Keratinocyte (primary cell): Measurements from ENCODE around the gene POLR2L. TPM values are rescaled to one million over a fixed set of nuclear protein-coding genes. Genes with fewer than 3 reads are reported as not detected.

Experiments used
- DNase-seq: peaks from one replicate; pipeline ENCODE4 v3.0.0-alpha.2; 2011; ENCODE audit warnings: low read depth, missing footprints, low spot score
- FAIRE-seq: peaks from 2 replicates; lab custom pipeline; 2011; peaks lifted over from hg19 to GRCh38; lab: Jason Lieb, UNC
- H2AFZ ChIP-seq: 2 replicates; pipeline ENCODE4 v1.6.0; 2012; ENCODE audit warnings: low read length, control low read depth, inconsistent platforms; ENCODE audit not compliant: control insufficient read depth
- H3K27ac ChIP-seq: 2 replicates; pipeline ENCODE4 v1.5.1; 2011; ENCODE audit warnings: low read length; ENCODE audit not compliant: control insufficient read depth, insufficient read depth
- H3K27me3 ChIP-seq: 3 replicates; pipeline ENCODE4 v1.6.0; 2011; ENCODE audit warnings: low read length; ENCODE audit not compliant: control insufficient read depth, insufficient read depth; ENCODE audit errors: extremely low read depth
- H3K36me3 ChIP-seq, 2 experiments: 2 replicates in 1 of 2; 3 replicates in 1 of 2; pipeline ENCODE4 v1.5.1; 2011; ENCODE audit warnings: low read length in 2 of 2, mild to moderate bottlenecking in 1 of 2; ENCODE audit not compliant: control insufficient read depth in 2 of 2, insufficient read depth in 2 of 2; ENCODE audit errors: extremely low read depth in 1 of 2
- H3K4me1 ChIP-seq: 3 replicates; pipeline ENCODE4 v1.5.1; 2011; ENCODE audit warnings: low read length; ENCODE audit not compliant: control insufficient read depth, insufficient read depth; ENCODE audit errors: extremely low read depth
- H3K4me2 ChIP-seq: 3 replicates; pipeline ENCODE4 v1.6.0; 2011; ENCODE audit warnings: low read depth, low read length; ENCODE audit not compliant: control insufficient read depth, insufficient read depth; ENCODE audit errors: extremely low read depth
- H3K4me3 ChIP-seq, 3 experiments: fragments of 200-600 bp in 1 of 3; sonication (generic) in 1 of 3; 2 replicates in 2 of 3; 3 replicates in 1 of 3; pipeline ENCODE4 v1.5.1; 2011 to 2016; ENCODE audit warnings: low read length in 3 of 3, mild to moderate bottlenecking in 3 of 3, control low read depth in 2 of 3, inconsistent platforms in 1 of 3, low read depth in 1 of 3, mixed read lengths in 1 of 3, mixed run types in 1 of 3, moderate library complexity in 1 of 3; ENCODE audit not compliant: control insufficient read depth in 2 of 3, insufficient read depth in 2 of 3; ENCODE audit errors: extremely low read depth in 1 of 3
- H3K79me2 ChIP-seq: 2 replicates; pipeline ENCODE4 v1.6.0; 2012; ENCODE audit warnings: low read length; ENCODE audit not compliant: control insufficient read depth, insufficient read depth
- H3K9ac ChIP-seq: 3 replicates; pipeline ENCODE4 v1.6.0; 2011; ENCODE audit warnings: low read length; ENCODE audit not compliant: control insufficient read depth, insufficient read depth; ENCODE audit errors: extremely low read depth
- H3K9me1 ChIP-seq: 3 replicates; pipeline ENCODE4 v1.6.0; 2011; ENCODE audit warnings: low read length; ENCODE audit not compliant: control insufficient read depth, insufficient read depth; ENCODE audit errors: extremely low read depth
- H3K9me3 ChIP-seq: 2 replicates; pipeline ENCODE4 v1.5.1; 2012; ENCODE audit warnings: low read depth, low read length; ENCODE audit not compliant: control insufficient read depth
- H4K20me1 ChIP-seq: 3 replicates; pipeline ENCODE4 v1.6.0; 2011; ENCODE audit warnings: low read length; ENCODE audit not compliant: control insufficient read depth, insufficient read depth; ENCODE audit errors: extremely low read depth
- EZH2 ChIP-seq: IDR thresholded peaks from one replicate; pipeline ENCODE4 v1.6.1; 2012; ENCODE audit warnings: inconsistent platforms, mild to moderate bottlenecking, low read length, moderate library complexity
- dilution Hi-C: fragments of 300-500 bp; cut with MboI; formaldehyde crosslinking; loops from one replicate; pipeline ENCODE4 v1.7.0; 2020; ENCODE audit warnings: low sequenced_read_pairs; ENCODE audit not compliant: extremely low pct_ligation_motif_present
- polyA plus RNA-seq, 5 experiments: library from polyadenylated mRNA; depleted of rRNA in 3 of 5; stranded (reverse) in 3 of 5; stranded (forward) in 1 of 5; unstranded in 1 of 5; fragments of >200 nt; gene quantifications; 1 replicate in 1 of 5; 2 replicates in 3 of 5; 3 replicates in 1 of 5; pipeline versions ENCODE4 v1.2.1 to v1.2.3, GENCODE V29; 2011 to 2012; ENCODE audit warnings: missing spikeins in 2 of 5, low read depth in 1 of 5, low replicate concordance in 1 of 5
- TF ChIP-seq, protein P1 (sequence below), 3 experiments: IDR thresholded peaks in 1 of 3; conservative IDR thresholded peaks in 1 of 3; optimal IDR thresholded peaks in 1 of 3; 2 replicates in 2 of 3; 3 replicates in 1 of 3; pipeline versions ENCODE3 to v1.5.1; 2011; ENCODE audit warnings: low read length in 3 of 3, mild to moderate bottlenecking in 3 of 3, moderate library complexity in 2 of 3, control low read depth in 1 of 3, inconsistent platforms in 1 of 3; ENCODE audit not compliant: insufficient read depth in 2 of 3; ENCODE audit errors: extremely low read depth in 1 of 3

Gene POLR2L
- polyA plus RNA-seq, 1 donor (not counting 4 experiments of a cell fraction or from before 2014, with no cell fraction given): 145 TPM

DNA sequence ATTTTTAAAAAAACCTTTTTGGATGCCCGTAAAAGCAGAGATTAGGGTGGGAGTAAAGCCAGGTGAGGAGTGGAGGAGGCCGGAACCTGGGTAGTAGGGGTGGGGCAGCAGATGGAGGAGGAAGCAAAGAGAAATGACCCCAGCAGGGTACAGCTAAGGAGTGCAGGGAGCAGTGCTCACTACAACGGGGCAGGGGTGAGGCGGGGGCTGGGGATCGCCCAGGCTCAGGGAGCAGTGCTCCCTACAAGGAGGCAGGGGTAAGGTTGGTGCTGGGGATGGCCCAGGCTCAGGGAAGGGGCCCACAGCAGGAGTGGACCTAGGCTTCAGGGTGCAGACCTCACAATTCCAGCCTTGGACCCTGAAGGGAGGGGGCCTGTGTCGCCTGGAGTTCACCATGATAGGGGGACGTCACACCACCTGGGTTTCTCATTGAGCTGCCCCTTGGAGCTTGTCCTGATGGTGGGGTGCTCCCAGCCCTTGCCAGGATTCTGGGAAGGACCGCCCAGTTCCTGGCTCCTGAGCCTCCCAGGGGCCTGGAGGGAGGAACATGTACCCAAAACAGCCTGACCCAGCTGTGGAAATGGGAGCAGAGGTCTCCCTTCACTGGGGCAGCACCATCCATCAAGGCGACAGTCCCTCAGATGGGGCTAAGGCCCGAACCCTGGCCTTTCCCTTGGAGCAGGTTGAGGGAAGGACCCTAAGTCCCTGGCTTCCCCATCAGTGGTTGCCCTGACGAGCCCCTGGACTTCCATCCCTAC is 26.5 kb downstream of the POLR2L start:
- peaks cover 29% of the 10 kb centered on the region for H3K4me1 ChIP-seq
- H3K27me3 ChIP-seq: no peaks in the 10 kb centered on the region
- DNase-seq (no peak), FAIRE-seq (no peak)
- H3K9ac ChIP-seq: no peak overlapping the region
- peaks cover 29 to 31% of the 10 kb centered on the region in 2 experiments for H3K36me3 ChIP-seq
- H3K79me2 ChIP-seq: peaks cover 19% of the 10 kb centered on the region
- H3K4me3 ChIP-seq: no peak overlapping the region
- peaks cover 3% of the 10 kb centered on the region for H3K9me1 ChIP-seq
- no peak overlapping the region for H3K4me2 ChIP-seq
- H3K9me3 ChIP-seq: no peaks in the 10 kb centered on the region
- TF ChIP-seq EZH2: no peak
- TF ChIP-seq, protein P1, sequence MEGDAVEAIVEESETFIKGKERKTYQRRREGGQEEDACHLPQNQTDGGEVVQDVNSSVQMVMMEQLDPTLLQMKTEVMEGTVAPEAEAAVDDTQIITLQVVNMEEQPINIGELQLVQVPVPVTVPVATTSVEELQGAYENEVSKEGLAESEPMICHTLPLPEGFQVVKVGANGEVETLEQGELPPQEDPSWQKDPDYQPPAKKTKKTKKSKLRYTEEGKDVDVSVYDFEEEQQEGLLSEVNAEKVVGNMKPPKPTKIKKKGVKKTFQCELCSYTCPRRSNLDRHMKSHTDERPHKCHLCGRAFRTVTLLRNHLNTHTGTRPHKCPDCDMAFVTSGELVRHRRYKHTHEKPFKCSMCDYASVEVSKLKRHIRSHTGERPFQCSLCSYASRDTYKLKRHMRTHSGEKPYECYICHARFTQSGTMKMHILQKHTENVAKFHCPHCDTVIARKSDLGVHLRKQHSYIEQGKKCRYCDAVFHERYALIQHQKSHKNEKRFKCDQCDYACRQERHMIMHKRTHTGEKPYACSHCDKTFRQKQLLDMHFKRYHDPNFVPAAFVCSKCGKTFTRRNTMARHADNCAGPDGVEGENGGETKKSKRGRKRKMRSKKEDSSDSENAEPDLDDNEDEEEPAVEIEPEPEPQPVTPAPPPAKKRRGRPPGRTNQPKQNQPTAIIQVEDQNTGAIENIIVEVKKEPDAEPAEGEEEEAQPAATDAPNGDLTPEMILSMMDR (optimal IDR thresholded peaks at IDR 0.05 in 1 of 3, IDR thresholded peaks at IDR 0.05 in 1 of 3, conservative IDR thresholded peaks at IDR 0.05 in 1 of 3; ENCODE audit: extremely low read depth in 1 of 3, insufficient read depth in 2 of 3, low read length in 3 of 3): no peak
- H4K20me1 ChIP-seq: peaks cover 17% of the 10 kb centered on the region
- H3K27ac ChIP-seq: no peak overlapping the region
- dilution Hi-C loops: no loop called here
- H2AFZ ChIP-seq: no peak overlapping the region

DNA sequence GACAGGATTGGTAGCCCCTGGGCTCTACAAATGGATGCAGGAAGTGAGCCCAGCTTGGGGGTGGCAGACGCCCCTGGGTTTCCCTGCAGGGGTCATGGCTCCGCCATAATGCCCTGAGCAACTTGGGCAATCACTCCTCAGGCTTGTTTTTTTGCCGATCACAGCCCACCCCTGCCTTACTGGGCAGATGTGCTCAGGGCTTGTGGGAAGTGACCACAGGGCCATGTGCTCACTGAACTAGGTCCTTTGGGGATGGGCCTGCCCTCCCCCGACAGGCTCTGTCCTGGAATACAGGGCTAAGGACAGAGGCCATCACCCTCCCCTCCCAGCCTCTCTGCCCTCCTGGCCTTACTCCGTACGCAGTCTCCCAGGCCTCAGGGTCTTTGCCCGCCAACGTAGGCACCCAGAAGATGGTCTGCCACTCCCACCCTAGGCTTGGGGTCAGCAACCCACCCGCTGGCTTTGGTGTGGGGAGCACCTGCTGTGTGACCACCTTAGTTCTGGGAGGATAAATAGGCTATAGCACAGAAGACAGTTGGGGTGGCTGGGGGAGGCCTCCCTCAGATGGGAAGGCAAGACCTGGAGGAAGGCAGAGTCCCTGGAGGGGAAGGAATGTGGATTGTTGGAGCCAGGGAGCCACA is 28.8 kb downstream of the POLR2L start:
- no peak overlapping the region for H2AFZ ChIP-seq
- no peaks in the 10 kb centered on the region for H3K9me3 ChIP-seq
- H3K4me2 ChIP-seq: no peak overlapping the region
- peaks cover 36% of the 10 kb centered on the region for H3K79me2 ChIP-seq
- no peak overlapping the region for H3K9ac ChIP-seq
- dilution Hi-C loops: no loop called here
- H3K9me1 ChIP-seq: no peaks in the 10 kb centered on the region
- TF ChIP-seq, protein P1 (optimal IDR thresholded peaks at IDR 0.05 in 1 of 3, IDR thresholded peaks at IDR 0.05 in 1 of 3, conservative IDR thresholded peaks at IDR 0.05 in 1 of 3; ENCODE audit: extremely low read depth in 1 of 3, insufficient read depth in 2 of 3, low read length in 3 of 3): no peak
- TF ChIP-seq EZH2: no peak
- H3K27me3 ChIP-seq: no peaks in the 10 kb centered on the region
- peaks cover 29 to 31% of the 10 kb centered on the region in 2 experiments for H3K36me3 ChIP-seq
- H4K20me1 ChIP-seq: peaks cover 19% of the 10 kb centered on the region
- H3K4me3 ChIP-seq: no peak overlapping the region
- no peak overlapping the region for H3K27ac ChIP-seq
- DNase-seq: no peak
- FAIRE-seq: no peak
- peaks cover 20% of the 10 kb centered on the region for H3K4me1 ChIP-seq
